ENCODE data around the gene SH3RF3. TPM values are rescaled to one million over a fixed set of nuclear protein-coding genes. Genes with fewer than 3 reads are reported as not detected.

The SH3RF3 gene
- total RNA-seq, 1 donor from 2014 or later: 0.28 TPM

DNA sequence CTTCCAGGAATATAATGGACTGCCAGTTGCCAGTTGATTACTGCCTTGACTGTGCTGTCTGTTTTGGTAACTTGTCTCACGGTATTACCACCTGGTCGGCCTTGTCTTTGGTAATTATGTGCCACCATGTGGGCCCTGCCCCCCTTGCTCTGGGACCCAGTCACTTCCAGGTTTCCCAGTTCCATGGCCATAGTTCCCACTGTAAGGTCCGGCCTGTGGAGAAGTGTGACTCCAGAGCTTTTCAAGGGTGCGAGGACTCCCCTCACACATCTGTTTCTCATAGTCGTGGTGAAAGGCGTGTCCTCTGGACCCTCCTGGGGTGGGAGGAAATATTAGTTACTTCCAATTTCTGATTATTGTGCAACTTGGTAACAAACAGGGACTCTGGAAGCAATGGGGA, 334.2 kb downstream of the SH3RF3 start:
- no peak overlapping the region for H2AFZ ChIP-seq (replicated peaks)
- H3K4me3 ChIP-seq: no peak overlapping the region
- Mint-ChIP-seq H3K27me3 (ENCODE audit: insufficient read depth, low read depth) (peaks cover 2% of the 10 kb centered on the region), H3K4me3 (no peak overlapping the region), H3K27ac (no peak overlapping the region), H3K36me3 (peaks cover 8% of the 10 kb centered on the region), H3K9me3 (no peaks in the 10 kb centered on the region), H3K4me1 (peaks cover 3% of the 10 kb centered on the region)
- H3K27ac ChIP-seq: no peak overlapping the region
- H3K9me3 ChIP-seq (ENCODE audit: low read depth): no peaks in the 10 kb centered on the region
- TF ChIP-seq CTCF (IDR thresholded peaks at IDR 0.05) (no peak), EZH2phosphoT487 (IDR thresholded peaks at IDR 0.05) (no peak), EZH2 (IDR thresholded peaks at IDR 0.05) (no peak)
- no peaks in the 10 kb centered on the region for H3F3A ChIP-seq (ENCODE audit: low read depth)
- no peak overlapping the region for H3K9ac ChIP-seq
- no peaks in the 10 kb centered on the region for H3K4me1 ChIP-seq
- no peaks in the 10 kb centered on the region for H3K27me3 ChIP-seq
- no peak for DNase-seq (ENCODE audit: low spot score)
- H3K4me2 ChIP-seq: no peak overlapping the region
- no peaks in the 10 kb centered on the region for H3K79me2 ChIP-seq (ENCODE audit: low read depth)
- no peaks in the 10 kb centered on the region for H4K20me1 ChIP-seq (ENCODE audit: low read depth)
- H3K36me3 ChIP-seq: no peaks in the 10 kb centered on the region

DNA sequence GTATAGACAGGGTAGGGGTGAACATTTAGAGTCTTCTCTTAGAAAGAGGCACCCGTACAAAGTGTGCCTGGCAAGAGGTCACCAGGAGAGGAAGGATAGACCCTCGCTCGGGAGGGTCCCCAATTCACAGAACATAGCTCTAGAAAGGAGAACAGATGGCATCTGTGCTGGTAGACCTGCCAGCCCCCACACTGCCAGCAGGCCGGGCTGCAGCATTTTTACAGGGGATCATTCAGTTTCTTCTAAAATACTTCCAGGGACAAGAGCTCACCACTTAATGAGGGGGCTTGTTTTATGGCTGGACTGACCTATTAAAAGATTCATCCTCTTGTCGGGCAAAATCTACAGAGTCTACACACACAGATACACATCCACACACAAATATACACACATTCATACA, 334.9 kb downstream of the SH3RF3 start:
- Mint-ChIP-seq H3K36me3 (peaks cover 9% of the 10 kb centered on the region), H3K27ac (no peak overlapping the region), H3K4me3 (no peak overlapping the region), H3K4me1 (peaks cover 5% of the 10 kb centered on the region), H3K9me3 (no peaks in the 10 kb centered on the region), H3K27me3 (ENCODE audit: insufficient read depth, low read depth) (peaks cover 2% of the 10 kb centered on the region)
- Histone ChIP-seq H3K4me1 (no peaks in the 10 kb centered on the region), H3K4me2 (no peak overlapping the region), H3K27me3 (no peaks in the 10 kb centered on the region), H2AFZ (replicated peaks) (no peak overlapping the region), H4K20me1 (ENCODE audit: low read depth) (no peaks in the 10 kb centered on the region), H3K9me3 (ENCODE audit: low read depth) (no peaks in the 10 kb centered on the region), H3K9ac (no peak overlapping the region), H3K27ac (no peak overlapping the region), H3K79me2 (ENCODE audit: low read depth) (no peaks in the 10 kb centered on the region), H3K4me3 (no peak overlapping the region), H3K36me3 (no peaks in the 10 kb centered on the region), H3F3A (ENCODE audit: low read depth) (no peaks in the 10 kb centered on the region)
- DNase-seq (ENCODE audit: low spot score): no peak
- TF ChIP-seq EZH2 (IDR thresholded peaks at IDR 0.05) (no peak), EZH2phosphoT487 (IDR thresholded peaks at IDR 0.05) (no peak), CTCF (IDR thresholded peaks at IDR 0.05) (no peak)

- H3F3A ChIP-seq (ENCODE audit: low read depth): no peaks in the 10 kb centered on the region
- H3K4me2 ChIP-seq: no peak overlapping the region
- H3K9me3 ChIP-seq (ENCODE audit: low read depth): no peaks in the 10 kb centered on the region
- no peaks in the 10 kb centered on the region for H4K20me1 ChIP-seq (ENCODE audit: low read depth)
- no peak for DNase-seq (ENCODE audit: low spot score)
- H3K4me3 Mint-ChIP-seq: no peak overlapping the region
- H3K9ac ChIP-seq: no peak overlapping the region
- peaks cover 4% of the 10 kb centered on the region for H3K27me3 Mint-ChIP-seq (ENCODE audit: insufficient read depth, low read depth)
- H3K27me3 ChIP-seq: no peaks in the 10 kb centered on the region
- no peak overlapping the region for H3K27ac ChIP-seq
- no peak overlapping the region for H3K4me3 ChIP-seq
- no peak overlapping the region for H2AFZ ChIP-seq (replicated peaks)
- H3K79me2 ChIP-seq (ENCODE audit: low read depth): no peaks in the 10 kb centered on the region
- H3K9me3 Mint-ChIP-seq: no peaks in the 10 kb centered on the region
- peaks cover 3% of the 10 kb centered on the region for H3K36me3 Mint-ChIP-seq
- no peak overlapping the region for H3K27ac Mint-ChIP-seq
- H3K36me3 ChIP-seq: no peaks in the 10 kb centered on the region
- TF ChIP-seq EZH2phosphoT487 (IDR thresholded peaks at IDR 0.05) (no peak), EZH2 (IDR thresholded peaks at IDR 0.05) (no peak), CTCF (IDR thresholded peaks at IDR 0.05) (no peak)
- H3K4me1 Mint-ChIP-seq: peaks cover 12% of the 10 kb centered on the region
- H3K4me1 ChIP-seq: no peaks in the 10 kb centered on the region
Observed at GRCh38 chr2:109466674-109467575, 337.9 kb downstream of the SH3RF3 start.
